Pancreas (tissue), 10 donors: Measurements from ENCODE around the gene SREBF1. TPM values are rescaled to one million over a fixed set of nuclear protein-coding genes. Genes with fewer than 3 reads are reported as not detected.

Experiments
- ATAC-seq, 4 donors: fragments of 200-7000 bp; cut with Tn5 transposase; one replicate each; pipeline versions ENCODE4 v1.8.0 to v1.9.1; 2020; ENCODE audit warnings: mild to moderate bottlenecking in 4 of 4, moderate library complexity in 4 of 4
- DNase-seq, 6 donors: peaks; one replicate each; pipeline ENCODE4 v3.0.0-alpha.2; 2020
- FAIRE-seq: peaks from 2 replicates; lab custom pipeline; 2012; peaks lifted over from hg19 to GRCh38; lab: Jason Lieb, UNC
- H3K27ac ChIP-seq, 4 donors: fragments of 200-600 bp; sonication (generic); 1 replicate in 3 of 4; 2 replicates in 1 of 4; pipeline versions ENCODE4 v1.5.0 to v1.8.0; 2020
- H3K27me3 ChIP-seq, 4 donors: fragments of 200-600 bp; one replicate each; pipeline ENCODE4 v1.8.0; 2021
- H3K36me3 ChIP-seq, 3 donors: fragments of 200-600 bp; sonication (generic) in 1 of 3; one replicate each; pipeline versions ENCODE4 v1.5.0 to v1.8.0; 2020 to 2021
- H3K4me1 ChIP-seq, 3 donors: fragments of 200-600 bp; one replicate each; pipeline ENCODE4 v1.8.0; 2021
- H3K4me3 ChIP-seq, 4 donors: fragments of 200-600 bp; sonication (generic) in 2 of 4; one replicate each; pipeline versions ENCODE4 v1.5.0 to v1.8.0; 2020 to 2021
- H3K9me3 ChIP-seq, 4 donors: fragments of 200-600 bp; one replicate each; pipeline ENCODE4 v1.8.0; 2021
- CTCF ChIP-seq, 4 donors: fragments of 200-600 bp; sonication (generic) in 3 of 4; IDR thresholded peaks; one replicate each; pipeline versions ENCODE4 v1.5.0 to v1.8.0; 2021; ENCODE audit warnings: antibody characterized with exemption in 4 of 4
- WGBS, 2 donors: extraction: QIAGEN DNeasy Blood & Tissue Kit; methylation state at CpG; one replicate each; pipeline ENCODE4 v1.1.7; 2013; 5-methylcytosine and 5-hydroxymethylcytosine counted together
- intact Hi-C, 3 donors: fragments of 100-400 bp; cut with DNase I; formaldehyde crosslinking; loops; one replicate each; pipeline versions ENCODE4 v1.11.1 to v1.14.2; 2022
- polyA plus RNA-seq, 2 donors: library from polyadenylated mRNA; stranded (reverse); fragments of 200-250 nt; gene quantifications; one replicate each; pipeline ENCODE4 v1.2.3, GENCODE V29; 2013
- total RNA-seq, 6 donors: library from RNA; stranded (reverse); fragmentation: NEBNext Ultra II Directional in 4 of 6; extraction: Animal tissue kit (Norgen Biotek cat#: 25700) in 4 of 6; gene quantifications; one replicate each; pipeline versions ENCODE4 v1.2.1 to v1.2.4, GENCODE V29; 2021 to 2023
- donor health status: healthy with polysubstance abuse.
- donor health status: DM: no; HTN: no; CAD: no; lungs with moderate emphysema.
- donor health status: DM: no; HTN: no; CAD: no.
- donor health status: control.
- donor health status: control.
- donor health status: Bipolar disorder and iron deficiency.
- donor health status: DM: yes; HTN: yes; CAD: no.
- donor health status: DM: no; HTN: no; CAD: no.
- donor health status: DM: no; HTN: no; CAD: no.
- donor health status: DM: yes; HTN: yes; CAD: no.

Gene SREBF1
- total and polyA plus RNA-seq, 8 donors: 12.0 to 77.5 (median 32.3) TPM

DNA sequence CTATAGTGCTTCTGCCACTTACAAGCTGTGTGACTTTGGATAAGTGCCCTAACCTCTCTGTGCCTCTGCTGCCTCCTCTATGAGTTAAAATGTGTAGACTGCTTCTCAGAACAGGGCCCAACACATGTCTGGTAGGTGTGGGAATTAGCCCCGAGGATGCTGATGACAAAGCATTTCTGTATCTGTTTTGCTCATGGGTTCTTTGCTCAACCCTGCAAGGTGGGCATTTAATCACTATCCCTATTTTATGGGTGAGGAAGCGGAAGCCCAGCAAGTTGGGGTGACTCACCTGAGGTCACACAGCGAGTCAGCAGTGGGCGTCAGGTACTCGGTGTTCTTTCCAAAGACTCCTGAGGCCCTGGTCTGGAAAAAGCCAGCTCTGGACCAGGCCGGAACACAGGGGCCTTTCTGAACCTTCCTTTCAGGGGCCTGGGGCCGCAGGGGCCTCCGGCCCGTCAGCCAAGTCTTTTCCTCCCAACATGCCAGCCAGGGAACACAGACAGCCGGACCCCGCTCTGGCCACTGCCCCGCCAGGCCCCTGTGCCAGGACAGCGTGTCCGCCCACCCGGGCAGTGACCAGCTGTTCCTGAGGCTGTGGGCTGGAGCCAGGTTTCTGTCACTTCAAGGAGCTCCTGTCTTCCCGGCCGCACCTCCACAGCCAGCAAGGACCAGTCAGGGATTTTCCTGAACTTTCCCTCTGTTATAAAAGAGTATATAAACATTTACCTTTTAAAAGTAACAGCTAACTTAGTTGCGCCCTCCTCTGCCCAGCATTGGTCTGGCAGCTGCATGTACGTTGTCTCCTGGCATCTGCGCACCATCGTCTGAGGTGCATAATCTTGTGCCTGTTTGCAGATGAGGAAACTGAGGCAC is 62.5 kb downstream of the SREBF1 start:
- Histone ChIP-seq H3K27me3 (no peaks in the 10 kb centered on the region), H3K9me3 (no peaks in the 10 kb centered on the region), H3K4me3 (no peak overlapping the region), H3K27ac (peak overlapping the region; percentile 38 to 85 (median 62)), H3K36me3 (no peaks in the 10 kb centered on the region), H3K4me1 (peaks cover 0 to 10% (median 0%) of the 10 kb centered on the region in 3 donors)
- DNase-seq: peak in 4 of 6 donors; percentile 53 to 78 (median 59)
- WGBS, 2 donors: 27 to 35% methylated on average over 21 of the region's 21 CpGs
- no peak for FAIRE-seq
- TF ChIP-seq CTCF (IDR thresholded peaks at IDR 0.05): peak in 2 of 4 donors; percentile 13 to 27
- intact Hi-C loops: no loop called here
- peak; percentile 68 to 86 (median 76) for ATAC-seq

- no peak for ATAC-seq
- intact Hi-C loops: no loop called here
- no peaks in the 10 kb centered on the region for H3K36me3 ChIP-seq
- TF ChIP-seq CTCF (IDR thresholded peaks at IDR 0.05): no peak
- no peak overlapping the region for H3K4me3 ChIP-seq
- H3K27ac ChIP-seq: no peak overlapping the region
- no peak for DNase-seq
- H3K27me3 ChIP-seq: no peaks in the 10 kb centered on the region
- WGBS, 2 donors: 68 to 73% methylated on average over 3 of the region's 3 CpGs
- peaks cover 0 to 7% (median 0%) of the 10 kb centered on the region in 3 donors for H3K4me1 ChIP-seq
- H3K9me3 ChIP-seq: no peaks in the 10 kb centered on the region
- no peak for FAIRE-seq
Measured at GRCh38 chr17:17772231-17772630, 64.6 kb downstream of the SREBF1 start.

DNA sequence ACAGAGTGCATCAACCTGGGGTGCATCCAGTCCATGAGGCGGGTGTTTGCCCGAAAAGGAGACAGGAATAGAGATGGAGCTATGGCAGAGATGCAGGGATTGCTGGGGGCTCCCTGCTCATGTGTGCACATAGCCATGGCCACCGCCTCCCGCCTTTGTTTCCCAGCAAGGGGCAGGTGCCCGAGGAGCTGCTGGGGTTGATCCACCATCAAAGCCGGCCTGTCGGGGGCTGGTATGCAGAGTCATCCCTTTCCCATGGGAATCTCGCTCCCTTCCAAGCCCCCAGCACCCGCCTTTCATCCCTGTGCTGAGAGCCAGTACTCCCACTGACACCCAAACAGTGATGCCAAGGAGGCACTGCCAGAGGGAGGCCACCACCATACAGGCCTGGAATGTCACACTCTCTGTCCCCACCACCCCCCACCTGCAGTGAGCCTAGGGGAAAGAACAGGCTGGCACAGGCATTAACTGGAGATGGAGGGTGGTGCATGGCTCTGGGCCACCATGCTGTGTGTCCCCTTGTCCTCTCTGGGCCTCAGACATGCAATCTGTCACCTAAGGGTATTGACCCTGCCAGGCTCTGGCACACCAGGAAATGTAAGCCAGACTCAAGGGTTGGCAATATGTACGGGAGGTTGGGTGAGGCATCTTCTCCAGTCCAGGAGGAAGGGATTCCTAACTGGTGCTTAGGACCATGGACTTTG is 65.1 kb downstream of the SREBF1 start:
- DNase-seq: peak in 1 of 6 donors; percentile 59
- peaks cover 0 to 7% (median 0%) of the 10 kb centered on the region in 3 donors for H3K4me1 ChIP-seq
- WGBS, 2 donors: 88 to 94% methylated on average over 10 of the region's 10 CpGs

DNA sequence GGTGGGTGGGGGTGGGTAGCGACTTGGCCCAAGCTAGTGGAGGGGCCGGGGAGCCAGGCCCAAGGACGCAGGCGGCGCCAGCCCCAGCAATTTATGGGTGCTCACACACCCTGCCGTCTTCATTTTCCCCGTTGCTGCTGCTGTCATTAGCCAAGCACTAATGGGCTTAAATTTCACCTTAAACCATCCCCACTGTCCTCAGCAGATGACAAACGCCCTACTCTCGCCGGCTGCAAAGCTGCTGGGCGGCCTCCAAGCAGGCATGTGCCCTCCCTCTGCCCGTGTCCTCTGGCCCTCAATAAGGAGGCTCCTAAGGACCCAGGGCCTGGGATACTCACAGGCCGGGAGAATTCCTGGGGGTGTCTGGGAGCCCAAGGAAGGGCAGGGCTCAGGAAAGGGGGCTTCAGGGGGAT is 66.1 kb downstream of the SREBF1 start:
- FAIRE-seq (no peak), ATAC-seq (peak in 2 of 4 donors; percentile 3 to 4), DNase-seq (no peak)
- no peaks in the 10 kb centered on the region for H3K27me3 ChIP-seq
- H3K4me1 ChIP-seq: peaks cover 0 to 7% (median 0%) of the 10 kb centered on the region in 3 donors
- intact Hi-C loops: no loop called here
- no peak overlapping the region for H3K27ac ChIP-seq
- no peaks in the 10 kb centered on the region for H3K36me3 ChIP-seq
- no peaks in the 10 kb centered on the region for H3K9me3 ChIP-seq
- no peak for TF ChIP-seq CTCF (IDR thresholded peaks at IDR 0.05)
- H3K4me3 ChIP-seq: no peak overlapping the region
- WGBS, 2 donors: 73 to 78% methylated on average over 13 of the region's 13 CpGs

More for the DNA sequence above, 65.1 kb downstream of the SREBF1 start:
- Histone ChIP-seq H3K36me3 (no peaks in the 10 kb centered on the region), H3K27me3 (no peaks in the 10 kb centered on the region), H3K4me3 (no peak overlapping the region), H3K9me3 (no peaks in the 10 kb centered on the region), H3K27ac (no peak overlapping the region)
- no peak for TF ChIP-seq CTCF (IDR thresholded peaks at IDR 0.05)
- intact Hi-C loops: no loop called here
- ATAC-seq (no peak), FAIRE-seq (no peak)
